Gastroesophageal sphincter (tissue), 3 donors: ENCODE data around the gene ABHD2.
A peak's percentile ranks its signal among the peaks of the same experiment; 100 is the strongest.

ENCODE experiments used
- CTCF ChIP-seq, 4 experiments: fragments of 200-600 bp in 2 of 4; fragments of 450-650 bp in 2 of 4; sonication (generic) in 1 of 4; IDR thresholded peaks; one replicate each; pipeline ENCODE4 v1.5.1; 2017 to 2019; ENCODE audit warnings: antibody characterized with exemption in 4 of 4, mild to moderate bottlenecking in 2 of 4, moderate library complexity in 2 of 4
- POLR2A ChIP-seq, 2 donors: fragments of 450-650 bp; IDR thresholded peaks; one replicate each; pipeline ENCODE4 v1.6.1; 2017; ENCODE audit warnings: antibody characterized with exemption in 2 of 2, mild to moderate bottlenecking in 2 of 2, moderate library complexity in 1 of 2

- TF ChIP-seq CTCF (IDR thresholded peaks at IDR 0.05) (no peak), POLR2A (IDR thresholded peaks at IDR 0.05) (peak; percentile 90 to 92)
Observed at GRCh38 chr15:89087830-89088604, at the start of gene ABHD2.
